KMS-11 (cell line): Measurements from ENCODE around the gene AMER1.

ENCODE experiments used
- H2AFZ ChIP-seq: fragments of 200-600 bp; sonication (generic); 2 replicates; pipeline ENCODE4 v1.6.1; 2016; ENCODE audit warnings: antibody characterized with exemption, mixed run types, low read depth
- H3K27ac ChIP-seq: fragments of 200-600 bp; sonication (generic); 2 replicates; pipeline ENCODE4 v1.6.1; 2016; ENCODE audit warnings: mild to moderate bottlenecking, mixed run types
- H3K27me3 ChIP-seq: fragments of 200-600 bp; sonication (generic); 2 replicates; pipeline ENCODE4 v1.6.1; 2017; ENCODE audit warnings: mild to moderate bottlenecking, low read depth, mixed run types, moderate library complexity; ENCODE audit not compliant: insufficient read depth
- H3K36me3 ChIP-seq: fragments of 200-600 bp; sonication (generic); 2 replicates; pipeline ENCODE4 v1.6.1; 2017; ENCODE audit warnings: mild to moderate bottlenecking, mixed run types; ENCODE audit not compliant: insufficient read depth
- H3K4me1 ChIP-seq: fragments of 200-600 bp; sonication (generic); 2 replicates; pipeline ENCODE4 v1.6.1; 2016; ENCODE audit warnings: mild to moderate bottlenecking, low read depth, mixed run types; ENCODE audit not compliant: poor library complexity, severe bottlenecking
- H3K4me2 ChIP-seq: fragments of 200-600 bp; sonication (generic); 2 replicates; pipeline ENCODE4 v1.7.0; 2016; ENCODE audit warnings: mild to moderate bottlenecking, mixed run types
- H3K4me3 ChIP-seq: fragments of 200-600 bp; sonication (generic); IDR thresholded peaks from 2 replicates; pipeline ENCODE4 v1.6.1; 2017; ENCODE audit warnings: low read depth, low read length, mixed read lengths; ENCODE audit not compliant: insufficient read depth
- H3K79me2 ChIP-seq: fragments of 200-600 bp; sonication (generic); 2 replicates; pipeline ENCODE4 v1.6.1; 2016; ENCODE audit warnings: low read depth, mixed run types; ENCODE audit not compliant: insufficient read depth
- H3K9ac ChIP-seq: fragments of 200-600 bp; sonication (generic); 2 replicates; pipeline ENCODE4 v1.6.1; 2016; ENCODE audit warnings: mild to moderate bottlenecking, mixed run types
- H4K20me1 ChIP-seq: fragments of 200-600 bp; sonication (generic); 2 replicates; pipeline ENCODE4 v1.6.1; 2016; ENCODE audit warnings: mild to moderate bottlenecking, mixed run types; ENCODE audit not compliant: insufficient read depth
- TF ChIP-seq, protein P1 (sequence below): fragments of 200-600 bp; sonication (generic); conservative IDR thresholded peaks from 2 replicates; pipeline ENCODE4 v1.6.1; 2017; ENCODE audit warnings: low read depth, mild to moderate bottlenecking, antibody characterized with exemption, low read length, moderate library complexity, mixed read lengths

AMER1 gene

DNA sequence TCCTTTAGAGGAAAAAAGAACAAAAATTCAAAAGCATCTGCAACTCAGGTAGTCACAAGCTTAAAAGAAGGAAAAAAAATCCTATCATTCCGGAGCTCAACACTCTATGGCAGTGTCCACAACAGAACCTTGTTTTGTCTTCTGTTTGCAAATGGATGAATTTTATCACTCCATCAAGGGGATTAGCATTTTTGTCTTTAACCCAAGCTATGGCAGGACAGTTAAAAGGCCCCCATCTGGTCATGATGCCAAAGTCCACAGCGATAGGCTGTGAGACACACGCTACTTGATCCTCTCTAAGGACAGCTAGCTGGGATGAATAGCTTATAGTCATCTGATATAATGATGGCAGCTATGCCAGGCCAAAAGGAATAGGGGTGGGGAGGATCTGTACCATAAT is 16.6 kb downstream of the AMER1 start:
- no peaks in the 10 kb centered on the region for H3K27me3 ChIP-seq
- H3K4me3 ChIP-seq, result no peak overlapping the region
- no peak overlapping the region for H3K27ac ChIP-seq

GRCh38 chrX:64187762-64188150 is 17.8 kb downstream of the AMER1 start:
- no peaks in the 10 kb centered on the region for H3K79me2 ChIP-seq
- no peaks in the 10 kb centered on the region; the same call in 1 of the 2 replicates for H3K36me3 ChIP-seq
- H3K4me1 ChIP-seq, result no peaks in the 10 kb centered on the region
- no peak overlapping the region for H3K4me3 ChIP-seq
- no peak overlapping the region for H3K9ac ChIP-seq
- TF ChIP-seq, protein P1, sequence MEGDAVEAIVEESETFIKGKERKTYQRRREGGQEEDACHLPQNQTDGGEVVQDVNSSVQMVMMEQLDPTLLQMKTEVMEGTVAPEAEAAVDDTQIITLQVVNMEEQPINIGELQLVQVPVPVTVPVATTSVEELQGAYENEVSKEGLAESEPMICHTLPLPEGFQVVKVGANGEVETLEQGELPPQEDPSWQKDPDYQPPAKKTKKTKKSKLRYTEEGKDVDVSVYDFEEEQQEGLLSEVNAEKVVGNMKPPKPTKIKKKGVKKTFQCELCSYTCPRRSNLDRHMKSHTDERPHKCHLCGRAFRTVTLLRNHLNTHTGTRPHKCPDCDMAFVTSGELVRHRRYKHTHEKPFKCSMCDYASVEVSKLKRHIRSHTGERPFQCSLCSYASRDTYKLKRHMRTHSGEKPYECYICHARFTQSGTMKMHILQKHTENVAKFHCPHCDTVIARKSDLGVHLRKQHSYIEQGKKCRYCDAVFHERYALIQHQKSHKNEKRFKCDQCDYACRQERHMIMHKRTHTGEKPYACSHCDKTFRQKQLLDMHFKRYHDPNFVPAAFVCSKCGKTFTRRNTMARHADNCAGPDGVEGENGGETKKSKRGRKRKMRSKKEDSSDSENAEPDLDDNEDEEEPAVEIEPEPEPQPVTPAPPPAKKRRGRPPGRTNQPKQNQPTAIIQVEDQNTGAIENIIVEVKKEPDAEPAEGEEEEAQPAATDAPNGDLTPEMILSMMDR, result no peak
- H3K27me3 ChIP-seq, result no peaks in the 10 kb centered on the region
- no peak overlapping the region for H3K4me2 ChIP-seq
- H4K20me1 ChIP-seq, result no peaks in the 10 kb centered on the region
- no peak overlapping the region for H2AFZ ChIP-seq
- no peak overlapping the region for H3K27ac ChIP-seq

More for the DNA sequence above, 16.6 kb downstream of the AMER1 start:
- no peaks in the 10 kb centered on the region for H3K79me2 ChIP-seq
- no peaks in the 10 kb centered on the region for H4K20me1 ChIP-seq
- TF ChIP-seq, protein P1, result no peak
- no peaks in the 10 kb centered on the region for H3K4me1 ChIP-seq
- no peak overlapping the region for H3K9ac ChIP-seq
- no peak overlapping the region for H3K4me2 ChIP-seq
- no peaks in the 10 kb centered on the region; the same call in 1 of the 2 replicates for H3K36me3 ChIP-seq
- no peak overlapping the region for H2AFZ ChIP-seq

DNA sequence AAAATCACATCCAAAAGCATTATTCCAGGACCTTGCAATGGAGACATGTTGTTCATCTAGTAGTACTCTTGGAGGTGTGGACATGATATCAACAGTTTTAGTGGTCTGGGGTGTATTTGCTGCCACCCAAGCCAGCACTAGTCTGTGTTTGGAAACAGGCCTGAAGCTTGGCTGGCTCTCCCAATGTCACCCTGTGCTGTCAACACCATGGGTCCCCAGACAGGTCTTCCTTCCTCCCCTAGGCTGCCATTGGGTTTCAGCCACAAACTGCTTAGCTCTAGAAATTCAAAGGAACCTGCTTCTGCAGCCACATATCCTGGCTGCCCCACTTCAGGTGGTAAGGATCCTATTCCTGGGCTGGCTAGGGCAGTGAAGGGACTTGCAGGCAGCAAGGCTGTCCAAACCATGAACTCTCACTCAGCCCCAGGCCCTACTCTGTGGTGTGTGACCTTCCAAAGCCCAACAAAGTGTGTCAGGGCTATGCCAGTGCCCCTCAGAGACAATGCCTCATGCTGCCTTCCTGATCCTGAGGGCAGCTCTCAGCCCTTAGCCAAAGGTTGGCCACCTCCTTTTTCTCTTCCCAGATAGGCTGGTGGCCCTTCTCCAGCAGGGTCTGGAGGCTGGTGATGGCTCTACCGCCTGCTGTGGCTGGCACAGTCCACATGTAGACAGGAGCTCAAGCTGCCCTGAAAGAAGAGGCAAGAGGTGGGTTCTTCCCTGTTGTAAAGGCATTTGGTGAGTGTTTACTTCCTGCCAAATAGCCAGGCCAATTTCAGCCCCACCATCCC is 18.3 kb downstream of the AMER1 start:
- Histone ChIP-seq H3K9ac (no peak overlapping the region), H3K79me2 (no peaks in the 10 kb centered on the region), H3K27ac (no peak overlapping the region), H3K4me3 (no peak overlapping the region), H4K20me1 (no peaks in the 10 kb centered on the region), H3K4me2 (no peak overlapping the region), H2AFZ (no peak overlapping the region), H3K36me3 (no peaks in the 10 kb centered on the region; the same call in 1 of the 2 replicates), H3K4me1 (no peaks in the 10 kb centered on the region), H3K27me3 (no peaks in the 10 kb centered on the region)
- TF ChIP-seq, protein P1, result no peak

- no peaks in the 10 kb centered on the region for H3K36me3 ChIP-seq
- no peaks in the 10 kb centered on the region for H3K79me2 ChIP-seq
- no peaks in the 10 kb centered on the region for H3K27me3 ChIP-seq
- no peak overlapping the region for H3K4me3 ChIP-seq
- no peak overlapping the region for H3K9ac ChIP-seq
- H2AFZ ChIP-seq, result no peak overlapping the region
- H3K4me2 ChIP-seq, result no peak overlapping the region
- H3K4me1 ChIP-seq, result no peaks in the 10 kb centered on the region
- H3K27ac ChIP-seq, result no peak overlapping the region
- H4K20me1 ChIP-seq, result no peaks in the 10 kb centered on the region
- TF ChIP-seq, protein P1, result no peak
Observed at GRCh38 chrX:64184396-64184795, 21.1 kb downstream of the AMER1 start.
